CD14-positive monocyte (primary cell): Measurements from ENCODE around the gene TCP11L1. TPM values are rescaled to one million over a fixed set of nuclear protein-coding genes. Genes with fewer than 3 reads are reported as not detected.

Source experiments
- DNase-seq, 3 donors: peaks; one replicate each; pipeline ENCODE4 v3.0.0-alpha.2; 2011 to 2022
- H2AFZ ChIP-seq: 2 replicates; pipeline ENCODE4 v1.6.0; 2012; ENCODE audit warnings: mild to moderate bottlenecking, low read depth, low read length, inconsistent platforms; ENCODE audit not compliant: insufficient read depth, poor library complexity, severe bottlenecking
- H3K27ac ChIP-seq, 2 donors: 1 replicate in 1 of 2; 2 replicates in 1 of 2; pipeline ENCODE4 v1.5.1; 2012 to 2013; ENCODE audit warnings: low read length in 2 of 2, control low read depth in 1 of 2, inconsistent platforms in 1 of 2, low read depth in 1 of 2, mild to moderate bottlenecking in 1 of 2
- H3K27me3 ChIP-seq, 2 donors: one replicate each; pipeline versions ENCODE4 v1.6.0 to v1.6.1; 2011 to 2013; ENCODE audit warnings: low read length in 2 of 2; ENCODE audit not compliant: control insufficient read depth in 2 of 2, insufficient read depth in 2 of 2
- H3K36me3 ChIP-seq, 2 donors: replicated peaks in 1 of 2; 1 replicate in 1 of 2; 2 replicates in 1 of 2; pipeline versions ENCODE4 v1.5.1 to v1.6.1; 2012 to 2013; ENCODE audit warnings: low read length in 2 of 2, control low read depth in 1 of 2, inconsistent platforms in 1 of 2, mild to moderate bottlenecking in 1 of 2; ENCODE audit not compliant: insufficient read depth in 2 of 2, control insufficient read depth in 1 of 2
- H3K4me1 ChIP-seq, 2 donors: 1 replicate in 1 of 2; 2 replicates in 1 of 2; pipeline versions ENCODE4 v1.5.1 to v1.6.1; 2012 to 2013; ENCODE audit warnings: low read length in 2 of 2, control low read depth in 1 of 2, inconsistent platforms in 1 of 2, mild to moderate bottlenecking in 1 of 2, moderate library complexity in 1 of 2; ENCODE audit not compliant: insufficient read depth in 2 of 2, control insufficient read depth in 1 of 2
- H3K4me2 ChIP-seq: replicated peaks from 2 replicates; pipeline ENCODE3; 2012; ENCODE audit warnings: low read length, moderate library complexity, mild to moderate bottlenecking; ENCODE audit not compliant: poor library complexity, severe bottlenecking; ENCODE audit errors: extremely low read depth
- H3K4me3 ChIP-seq, 3 experiments: fragments of 200-600 bp in 1 of 3; sonication (generic) in 1 of 3; replicated peaks in 1 of 3; 1 replicate in 2 of 3; 2 replicates in 1 of 3; pipeline ENCODE4 v1.5.1; 2011 to 2013; ENCODE audit warnings: low read length in 3 of 3, mild to moderate bottlenecking in 3 of 3, control low read depth in 2 of 3, low read depth in 2 of 3, inconsistent platforms in 1 of 3, moderate library complexity in 1 of 3
- H3K79me2 ChIP-seq: 2 replicates; pipeline ENCODE4 v1.6.0; 2012; ENCODE audit warnings: mild to moderate bottlenecking, control low read depth, inconsistent platforms, low read length, moderate library complexity; ENCODE audit not compliant: insufficient read depth
- H3K9ac ChIP-seq: 2 replicates; pipeline ENCODE4 v1.6.0; 2017; ENCODE audit warnings: low read length, mild to moderate bottlenecking; ENCODE audit not compliant: insufficient read depth, poor library complexity, severe bottlenecking
- H3K9me3 ChIP-seq, 2 donors: replicated peaks in 1 of 2; 1 replicate in 1 of 2; 2 replicates in 1 of 2; pipeline versions ENCODE4 v1.5.1 to v1.6.1; 2012 to 2013; ENCODE audit warnings: low read length in 2 of 2, control low read depth in 1 of 2; ENCODE audit not compliant: control insufficient read depth in 1 of 2, insufficient read depth in 1 of 2
- H4K20me1 ChIP-seq: 2 replicates; pipeline ENCODE4 v1.6.0; 2012; ENCODE audit warnings: mild to moderate bottlenecking, low read length, control low read depth, moderate library complexity; ENCODE audit not compliant: insufficient read depth
- H3K27ac Mint-ChIP-seq, 7 donors: one replicate each; pipeline ENCODE4 v1.8.0; 2020; ENCODE audit warnings: mild to moderate bottlenecking in 7 of 7, mixed read lengths in 7 of 7, moderate library complexity in 6 of 7, inconsistent platforms in 2 of 7
- H3K27me3 Mint-ChIP-seq, 3 donors: one replicate each; pipeline ENCODE4 v1.8.0; 2021 to 2022; ENCODE audit warnings: low read depth in 3 of 3, mild to moderate bottlenecking in 3 of 3, mixed read lengths in 3 of 3, moderate library complexity in 3 of 3, inconsistent platforms in 1 of 3
- H3K36me3 Mint-ChIP-seq, 2 donors: one replicate each; pipeline ENCODE4 v1.8.0; 2020; ENCODE audit warnings: mixed read lengths in 2 of 2, inconsistent platforms in 1 of 2, mild to moderate bottlenecking in 1 of 2
- H3K4me1 Mint-ChIP-seq: one replicate; pipeline ENCODE4 v1.8.0; 2020; ENCODE audit warnings: mild to moderate bottlenecking, mixed read lengths
- H3K4me3 Mint-ChIP-seq, 2 donors: one replicate each; pipeline ENCODE4 v1.8.0; 2020; ENCODE audit warnings: mild to moderate bottlenecking in 2 of 2, mixed read lengths in 2 of 2, moderate library complexity in 1 of 2
- H3K9me3 Mint-ChIP-seq, 7 donors: one replicate each; pipeline ENCODE4 v1.8.0; 2020 to 2022; ENCODE audit warnings: mixed read lengths in 7 of 7, mild to moderate bottlenecking in 6 of 7, moderate library complexity in 6 of 7, inconsistent platforms in 2 of 7
- CTCF ChIP-seq: fragments of 200-600 bp; IDR thresholded peaks from one replicate; pipeline ENCODE4 v1.8.0; 2022; ENCODE audit warnings: antibody characterized with exemption, mild to moderate bottlenecking
- WGBS: methylation state at CpG from one replicate; pipeline ENCODE4 v1.1.5; 2013; ENCODE audit warnings: missing lambda C conversion rate; ENCODE audit not compliant: insufficient coverage; 5-methylcytosine and 5-hydroxymethylcytosine counted together
- intact Hi-C, 2 donors: fragments of 100-400 bp; cut with micrococcal nuclease; formaldehyde crosslinking; loops; one replicate each; pipeline versions ENCODE4 v1.15.0 to v1.15.1; 2023
- polyA plus RNA-seq, 3 donors: library from polyadenylated mRNA; depleted of rRNA in 1 of 3; unstranded in 2 of 3; stranded (reverse) in 1 of 3; fragments of 300-500 nt in 2 of 3; fragments of >200 nt in 1 of 3; fragmentation: Illumina TruSeq in 2 of 3; gene quantifications; 1 replicate in 2 of 3; 2 replicates in 1 of 3; pipeline ENCODE4 v1.2.3, GENCODE V29; 2012 to 2021

The TCP11L1 gene
- polyA plus RNA-seq, 3 donors: 5.1 to 11.2 (median 7.0) TPM

GRCh38 chr11:33109294-33109895, 70.0 kb downstream of the TCP11L1 start:
- no peaks in the 10 kb centered on the region for H3K4me1 ChIP-seq
- no peaks in the 10 kb centered on the region for H3K9me3 ChIP-seq
- Mint-ChIP-seq H3K27me3 (no peaks in the 10 kb centered on the region), H3K9me3 (no peaks in the 10 kb centered on the region), H3K4me1 (no peaks in the 10 kb centered on the region), H3K4me3 (no peak overlapping the region), H3K36me3 (peaks cover 14 to 16% of the 10 kb centered on the region in 2 donors), H3K27ac (no peak overlapping the region)
- H3K79me2 ChIP-seq: no peaks in the 10 kb centered on the region
- no peak for TF ChIP-seq CTCF
- no peak overlapping the region for H3K4me3 ChIP-seq
- H3K27me3 ChIP-seq: no peaks in the 10 kb centered on the region
- peaks cover 9 to 25% of the 10 kb centered on the region in 2 donors for H3K36me3 ChIP-seq
- H2AFZ ChIP-seq: no peak overlapping the region
- H4K20me1 ChIP-seq: no peaks in the 10 kb centered on the region
- intact Hi-C loops: no loop called here
- DNase-seq: no peak
- H3K27ac ChIP-seq: no peak overlapping the region
- no peak overlapping the region for H3K9ac ChIP-seq
- no peak overlapping the region for H3K4me2 ChIP-seq

- no peak for TF ChIP-seq CTCF
- Histone ChIP-seq H3K9ac (no peak overlapping the region), H3K79me2 (no peaks in the 10 kb centered on the region), H3K27ac (no peak overlapping the region), H3K4me3 (no peak overlapping the region), H3K4me2 (no peak overlapping the region), H3K36me3 (peaks cover 5 to 18% of the 10 kb centered on the region in 2 donors), H2AFZ (no peak overlapping the region), H3K4me1 (no peaks in the 10 kb centered on the region), H4K20me1 (no peaks in the 10 kb centered on the region), H3K27me3 (no peaks in the 10 kb centered on the region), H3K9me3 (no peaks in the 10 kb centered on the region)
- no peak overlapping the region for H3K27ac Mint-ChIP-seq
- intact Hi-C loops: no loop called here
- peaks cover 10 to 12% of the 10 kb centered on the region in 2 donors for H3K36me3 Mint-ChIP-seq
- H3K4me3 Mint-ChIP-seq: no peak overlapping the region
- H3K4me1 Mint-ChIP-seq: no peaks in the 10 kb centered on the region
- no CpG with 5 or more reads among the region's 1 CpG for WGBS
- DNase-seq: no peak
- H3K9me3 Mint-ChIP-seq: no peaks in the 10 kb centered on the region
- H3K27me3 Mint-ChIP-seq: no peaks in the 10 kb centered on the region
Observed at GRCh38 chr11:33110083-33110482, 70.7 kb downstream of the TCP11L1 start.
